ENCODE measurements around the gene ARL10.

Gene ARL10

DNA sequence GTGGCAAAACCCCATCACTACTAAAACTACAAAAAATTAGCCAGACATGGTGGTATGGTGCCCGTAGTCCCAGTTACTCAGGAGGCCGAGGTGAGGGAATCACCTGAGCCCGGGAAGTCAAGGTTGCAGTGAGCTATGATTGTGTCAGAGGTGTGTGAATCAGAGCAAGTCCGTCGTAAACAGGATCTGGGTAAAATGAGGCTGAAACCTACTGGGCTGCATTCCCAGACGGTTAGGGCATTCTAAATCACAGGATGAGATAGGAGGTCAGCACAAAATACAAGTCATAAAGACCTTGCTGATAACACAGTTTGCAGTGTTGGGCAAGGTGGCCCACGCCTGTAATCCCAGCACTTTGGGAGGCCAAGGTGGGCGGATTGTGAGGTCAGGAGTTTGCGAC lies 53.0 kb downstream of the ARL10 start:
- no peak for FAIRE-seq
- no peak for DNase-seq (ENCODE audit: insufficient read length)
- no peak for TF ChIP-seq POLR2A (IDR thresholded peaks at IDR 0.05; ENCODE audit: low read depth, low read length)
- TF ChIP-seq TAF1 (IDR thresholded peaks at IDR 0.05; ENCODE audit: borderline replicate concordance, low read depth, low read length): no peak
- no peak for TF ChIP-seq POLR2AphosphoS5 (IDR thresholded peaks at IDR 0.05; ENCODE audit: low read depth, low read length)

DNA sequence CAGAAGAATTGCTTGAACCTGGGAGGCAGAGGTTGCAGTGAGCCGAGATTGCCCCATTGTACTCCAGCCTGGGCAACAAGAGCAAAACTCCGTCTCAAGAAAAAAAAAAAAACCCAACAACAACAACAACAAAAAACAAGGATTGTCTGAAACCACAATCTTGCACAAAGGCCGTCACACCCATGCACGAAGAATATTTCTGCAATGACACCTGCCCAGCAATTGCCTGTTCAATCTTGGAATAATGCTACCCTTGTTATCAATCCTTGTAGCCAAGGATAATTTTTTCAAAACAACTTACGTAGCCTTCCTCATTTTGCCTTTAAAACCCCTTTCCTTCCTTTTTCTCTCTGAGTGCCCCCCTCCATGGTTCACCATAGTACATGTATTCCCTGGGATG lies 54.8 kb downstream of the ARL10 start:
- TF ChIP-seq POLR2A (IDR thresholded peaks at IDR 0.05; ENCODE audit: low read depth, low read length): no peak
- no peak for TF ChIP-seq TAF1 (IDR thresholded peaks at IDR 0.05; ENCODE audit: borderline replicate concordance, low read depth, low read length)
- TF ChIP-seq POLR2AphosphoS5 (IDR thresholded peaks at IDR 0.05; ENCODE audit: low read depth, low read length): no peak
- no peak for FAIRE-seq
- no peak for DNase-seq (ENCODE audit: insufficient read length)

DNA sequence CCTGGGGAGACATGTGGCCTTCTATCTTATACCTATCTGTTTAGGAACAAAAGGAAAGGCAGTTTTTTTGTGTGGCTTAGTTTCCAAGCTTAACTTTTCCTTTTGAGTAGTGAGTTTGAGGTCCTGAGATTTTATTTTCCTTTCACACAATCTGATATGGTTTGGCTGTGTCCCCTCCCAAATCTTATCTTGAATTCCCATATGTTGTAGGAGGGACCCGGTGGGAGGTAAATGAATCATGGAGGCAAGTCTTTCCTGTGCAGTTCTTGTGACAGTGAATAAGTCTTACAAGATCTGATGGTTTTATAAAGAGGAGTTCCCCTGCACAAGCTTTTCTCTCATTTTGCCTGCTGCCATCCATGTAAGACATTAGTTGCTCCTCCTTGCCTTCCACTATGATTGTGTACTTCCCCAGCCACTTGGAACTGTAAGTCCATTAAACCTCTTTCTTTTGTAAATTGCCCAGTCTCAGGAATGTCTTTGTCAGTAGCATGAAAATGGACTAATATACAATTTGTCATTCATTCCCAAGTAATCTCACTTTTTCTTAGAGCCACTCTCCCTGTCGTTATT lies 55.8 kb downstream of the ARL10 start:
- no peak for TF ChIP-seq TAF1 (IDR thresholded peaks at IDR 0.05; ENCODE audit: borderline replicate concordance, low read depth, low read length)
- no peak for TF ChIP-seq POLR2AphosphoS5 (IDR thresholded peaks at IDR 0.05; ENCODE audit: low read depth, low read length)
- DNase-seq (ENCODE audit: insufficient read length) (no peak), FAIRE-seq (no peak)

DNA sequence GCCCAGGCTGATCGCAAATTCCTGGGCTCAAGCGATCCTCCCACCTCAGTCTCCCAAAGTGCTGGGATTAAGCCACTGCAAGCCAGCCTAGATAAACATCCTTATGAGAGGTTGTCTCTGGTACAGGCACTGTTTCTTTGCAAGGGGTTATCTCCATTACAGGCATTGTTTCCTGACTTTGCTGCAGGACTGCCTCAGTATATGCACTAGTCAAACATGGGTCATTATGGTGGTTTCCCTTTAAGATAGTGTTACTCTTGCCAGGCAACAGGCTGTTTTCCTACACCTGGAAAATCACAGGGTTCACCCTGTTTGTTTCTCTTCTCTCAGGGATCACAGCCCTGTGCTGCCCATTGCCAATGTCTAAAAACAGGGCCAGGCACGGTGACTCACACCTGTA lies 58.9 kb downstream of the ARL10 start:
- DNase-seq (ENCODE audit: insufficient read length) (no peak), FAIRE-seq (no peak)
- TF ChIP-seq TAF1 (IDR thresholded peaks at IDR 0.05; ENCODE audit: borderline replicate concordance, low read depth, low read length) (no peak), POLR2AphosphoS5 (IDR thresholded peaks at IDR 0.05; ENCODE audit: low read depth, low read length) (no peak), POLR2A (IDR thresholded peaks at IDR 0.05; ENCODE audit: low read depth, low read length) (no peak)

DNA sequence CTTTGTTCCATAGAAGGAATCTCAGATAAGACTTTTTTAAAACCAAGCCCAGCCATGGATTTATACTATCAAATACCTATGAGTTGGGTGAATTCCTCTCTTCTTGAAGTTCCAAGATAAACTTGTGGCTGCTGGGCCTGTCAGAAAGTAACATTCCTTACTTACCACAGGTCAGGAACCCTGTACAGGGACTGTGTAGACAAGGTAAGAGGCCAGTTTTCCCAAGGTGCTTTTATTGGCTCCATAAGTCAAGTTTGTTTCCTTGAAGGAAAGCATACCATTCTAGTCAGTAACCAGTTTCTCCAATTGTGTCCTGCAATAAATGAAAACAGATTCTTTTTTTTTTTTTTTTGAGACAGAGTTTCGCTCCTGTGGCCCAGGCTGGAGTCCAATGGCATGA lies 59.9 kb downstream of the ARL10 start:
- DNase-seq (ENCODE audit: insufficient read length) (no peak), FAIRE-seq (no peak)
- TF ChIP-seq TAF1 (IDR thresholded peaks at IDR 0.05; ENCODE audit: borderline replicate concordance, low read depth, low read length): no peak
- no peak for TF ChIP-seq POLR2AphosphoS5 (IDR thresholded peaks at IDR 0.05; ENCODE audit: low read depth, low read length)
- TF ChIP-seq POLR2A (IDR thresholded peaks at IDR 0.05; ENCODE audit: low read depth, low read length): no peak

DNA sequence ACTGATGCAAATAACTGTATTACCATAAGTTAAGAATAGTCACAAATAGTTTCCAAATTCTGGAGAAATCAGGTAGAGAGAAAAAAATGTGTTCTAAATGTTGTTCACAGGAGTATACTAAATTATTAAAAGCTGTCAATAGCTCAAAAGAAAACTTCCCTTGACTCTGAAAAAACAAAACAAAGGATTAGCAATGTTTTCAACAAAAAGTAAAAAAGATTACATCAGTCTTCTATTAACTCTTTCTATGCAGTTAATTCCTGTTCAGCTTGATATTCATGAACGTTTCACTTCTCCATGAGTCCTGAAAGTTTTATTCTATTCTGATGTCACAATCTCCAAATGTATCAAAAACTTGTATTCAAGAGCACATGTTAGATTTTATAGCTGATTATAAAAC lies 60.5 kb downstream of the ARL10 start:
- TF ChIP-seq POLR2AphosphoS5 (IDR thresholded peaks at IDR 0.05; ENCODE audit: low read depth, low read length): no peak
- TF ChIP-seq POLR2A (IDR thresholded peaks at IDR 0.05; ENCODE audit: low read depth, low read length): no peak
- no peak for TF ChIP-seq TAF1 (IDR thresholded peaks at IDR 0.05; ENCODE audit: borderline replicate concordance, low read depth, low read length)
- FAIRE-seq: no peak
- DNase-seq (ENCODE audit: insufficient read length): no peak

DNA sequence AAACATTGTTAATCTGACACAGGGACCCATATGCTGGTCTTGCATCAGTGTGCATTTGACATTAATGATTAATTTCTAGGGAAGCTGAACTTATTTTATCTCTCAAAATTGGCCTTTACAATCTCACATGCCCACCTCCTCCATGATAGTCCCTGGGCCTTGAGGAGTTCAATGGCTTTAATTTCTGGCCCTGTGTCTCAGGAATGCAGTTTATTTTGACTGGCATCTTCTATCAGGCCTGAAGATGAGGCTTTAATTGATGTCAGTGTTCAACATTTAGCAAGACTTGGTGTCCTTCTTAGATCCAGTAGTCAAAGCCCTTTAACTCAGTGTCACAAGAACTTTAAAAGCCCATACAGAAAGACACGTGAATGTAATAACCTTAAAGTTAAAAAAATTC lies 61.6 kb downstream of the ARL10 start:
- TF ChIP-seq POLR2AphosphoS5 (IDR thresholded peaks at IDR 0.05; ENCODE audit: low read depth, low read length) (no peak), TAF1 (IDR thresholded peaks at IDR 0.05; ENCODE audit: borderline replicate concordance, low read depth, low read length) (no peak)
- DNase-seq (ENCODE audit: insufficient read length) (no peak), FAIRE-seq (no peak)

DNA sequence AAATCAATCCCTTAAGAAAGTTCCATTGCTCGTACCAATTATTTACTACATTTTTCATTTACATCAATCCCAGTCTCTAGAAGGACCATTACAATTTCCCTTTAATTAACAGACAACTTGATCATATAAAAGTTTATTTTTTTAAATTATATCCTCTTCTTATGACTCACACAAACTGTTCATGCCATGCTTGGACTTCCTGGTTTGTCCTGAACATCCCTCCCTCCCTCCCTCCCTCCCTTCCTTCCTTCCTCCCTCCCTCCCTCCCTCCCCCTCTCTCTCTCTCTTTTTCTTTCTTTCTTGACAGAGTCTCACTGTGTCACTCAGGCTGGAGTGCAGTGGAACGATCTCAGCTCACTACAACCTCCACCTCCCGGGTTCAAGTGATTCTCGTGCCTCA lies 62.7 kb downstream of the ARL10 start:
- TF ChIP-seq POLR2A (IDR thresholded peaks at IDR 0.05; ENCODE audit: low read depth, low read length): no peak
- FAIRE-seq: no peak
- DNase-seq (ENCODE audit: insufficient read length): no peak

DNA sequence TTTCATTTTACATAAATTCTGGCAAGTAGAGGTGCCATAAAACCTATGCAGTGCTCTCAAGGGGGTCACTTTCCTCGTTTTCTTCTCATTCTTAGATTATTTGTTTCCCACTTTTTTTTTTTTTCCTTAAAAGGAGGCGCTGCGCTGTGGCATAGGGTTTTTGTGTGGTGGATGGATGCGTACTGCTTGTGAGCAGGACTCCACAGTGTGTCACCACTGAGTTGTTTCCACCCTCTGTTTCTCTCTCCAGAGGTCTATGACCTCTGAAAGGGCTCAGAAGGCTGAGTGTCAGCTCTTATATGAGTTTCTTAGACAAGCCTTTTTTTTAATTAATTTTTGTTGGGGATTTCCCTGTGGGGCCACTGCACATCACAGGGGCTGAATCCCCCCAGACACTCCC lies 64.7 kb downstream of the ARL10 start:
- TF ChIP-seq POLR2A (IDR thresholded peaks at IDR 0.05; ENCODE audit: low read depth, low read length): no peak
- no peak for TF ChIP-seq TAF1 (IDR thresholded peaks at IDR 0.05; ENCODE audit: borderline replicate concordance, low read depth, low read length)
- TF ChIP-seq POLR2AphosphoS5 (IDR thresholded peaks at IDR 0.05; ENCODE audit: low read depth, low read length): no peak
- FAIRE-seq: no peak
- DNase-seq (ENCODE audit: insufficient read length): no peak

Data from GM12892 (cell line).